GM19238 (cell line): Measurements from ENCODE around the gene TNPO2.
"Not testable (repeated sequence)": the region's sequence is repeated elsewhere in the genome, so short reads cannot be mapped to it uniquely, and the experiment has no call there.

Source experiments
- DNase-seq: peaks from one replicate; pipeline ENCODE4 v3.0.0; 2011; ENCODE audit warnings: low spot score; ENCODE audit not compliant: insufficient read length

Gene TNPO2

GRCh38 chr19:12737835-12738351 lies 14.2 kb upstream of the TNPO2 start:
- DNase-seq: no peak

- peak; percentile 94 for DNase-seq
Measured at GRCh38 chr19:12736995-12737834, 13.5 kb upstream of the TNPO2 start, which contains the start of gene GET3. GET3 (plus strand) TSS chr19:12737497; CDS start chr19:12737506, 9 bp downstream.

GRCh38 chr19:12733369-12734214 lies 9.9 kb upstream of the TNPO2 start:
- DNase-seq: peak; percentile 65

GRCh38 chr19:12731337-12731736 lies 7.6 kb upstream of the TNPO2 start:
- DNase-seq: no peak

DNA sequence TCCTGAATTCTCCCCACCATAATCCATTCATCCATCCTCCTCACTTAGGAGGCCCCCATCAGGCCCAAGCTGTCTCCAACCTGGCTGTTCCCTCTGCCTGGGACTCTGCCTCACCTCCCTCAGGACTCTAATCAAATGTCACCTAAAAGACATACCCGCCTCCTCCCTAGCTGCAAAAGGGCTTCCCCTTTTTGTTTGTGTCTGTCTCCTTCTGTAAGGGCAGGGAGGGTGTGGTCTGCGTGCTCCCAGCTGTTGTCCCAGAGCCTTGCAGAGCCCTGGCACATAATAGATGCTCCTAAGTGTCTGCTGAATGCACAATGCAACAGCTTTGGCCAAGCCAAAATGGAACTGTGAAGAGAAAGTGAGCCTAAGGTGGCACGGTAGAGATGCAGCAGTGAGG lies 6.3 kb upstream of the TNPO2 start:
- DNase-seq: no peak

DNA sequence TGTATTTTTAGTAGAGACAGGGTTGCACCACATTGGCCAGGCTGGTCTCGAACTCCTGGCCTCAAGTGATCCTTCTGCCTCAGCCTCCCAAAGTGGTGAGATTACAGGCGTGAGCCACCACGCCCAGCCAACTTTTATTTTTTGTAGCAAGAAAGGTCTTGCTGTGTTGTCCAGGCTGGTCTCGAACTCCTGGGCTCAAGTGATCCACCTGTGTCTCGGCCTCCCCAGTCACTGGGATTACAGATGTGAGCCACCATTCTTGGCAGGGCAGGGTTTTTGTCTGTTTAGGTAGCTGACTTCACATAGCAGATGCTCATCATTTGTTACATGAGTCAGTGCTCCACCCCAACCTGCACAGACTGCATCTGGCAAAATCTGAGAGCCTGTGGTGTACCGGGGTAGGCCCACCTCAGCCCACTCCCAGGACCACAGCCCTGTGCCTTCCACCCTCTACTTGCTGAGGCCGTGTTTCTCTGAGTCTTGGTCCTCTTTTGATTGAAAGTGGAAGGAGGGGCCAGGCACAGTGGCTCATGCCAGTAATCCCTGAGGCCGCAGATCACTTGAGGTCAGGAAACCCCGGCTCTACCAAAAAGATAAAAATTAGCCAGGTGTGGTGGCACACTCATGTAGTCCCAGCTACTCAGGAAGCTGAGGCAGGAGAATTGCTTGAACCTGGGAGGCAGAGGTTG lies 4.2 kb upstream of the TNPO2 start:
- DNase-seq: no peak

- no peak for DNase-seq
Measured at GRCh38 chr19:12726988-12727316, 3.2 kb upstream of the TNPO2 start.

GRCh38 chr19:12725612-12726011 lies 1.9 kb upstream of the TNPO2 start:
- DNase-seq: not testable (repeated sequence)

- DNase-seq: no peak
Measured at GRCh38 chr19:12723381-12723640, 421 bp downstream of the TNPO2 start.

DNA sequence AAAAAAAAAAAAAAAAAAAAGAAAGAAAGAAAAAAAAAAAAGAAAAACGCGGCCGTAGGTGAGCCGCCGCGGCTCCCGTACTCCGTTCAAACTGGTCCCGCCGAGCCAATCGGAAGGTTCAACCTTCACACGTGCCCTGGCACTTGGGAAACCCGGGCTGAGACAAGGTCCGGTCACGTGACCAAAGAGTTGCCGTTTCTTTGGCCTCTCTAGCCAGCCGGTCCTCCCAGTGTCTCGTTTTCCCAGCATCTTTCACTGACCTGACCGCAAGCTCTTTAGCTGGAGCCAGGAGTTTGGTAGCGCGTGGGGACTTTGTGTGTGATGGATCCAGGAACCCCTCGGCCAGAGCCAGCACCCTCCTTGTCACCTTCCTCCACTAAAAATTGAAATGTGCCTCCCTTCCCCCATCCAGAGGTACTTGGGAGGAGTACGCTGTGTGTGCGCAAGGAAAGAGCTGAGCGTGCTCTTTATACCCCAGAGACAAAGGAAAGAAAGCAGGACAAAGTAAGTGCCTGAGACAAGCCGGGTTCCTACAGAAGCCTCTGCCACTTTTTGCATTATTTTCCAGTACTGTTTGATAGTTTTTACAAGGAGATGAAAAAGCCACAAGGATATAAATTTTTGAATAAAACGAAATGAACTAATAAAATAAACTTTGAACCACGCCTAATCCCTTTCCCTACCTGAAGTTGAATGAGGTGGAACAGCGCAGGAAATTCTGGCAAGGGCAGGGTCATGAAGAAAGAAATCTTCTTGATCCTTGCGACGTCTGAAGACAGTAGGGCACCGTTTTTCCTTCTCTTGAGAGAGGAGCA lies 959 bp downstream of the TNPO2 start:
- DNase-seq: peak; percentile 99

DNA sequence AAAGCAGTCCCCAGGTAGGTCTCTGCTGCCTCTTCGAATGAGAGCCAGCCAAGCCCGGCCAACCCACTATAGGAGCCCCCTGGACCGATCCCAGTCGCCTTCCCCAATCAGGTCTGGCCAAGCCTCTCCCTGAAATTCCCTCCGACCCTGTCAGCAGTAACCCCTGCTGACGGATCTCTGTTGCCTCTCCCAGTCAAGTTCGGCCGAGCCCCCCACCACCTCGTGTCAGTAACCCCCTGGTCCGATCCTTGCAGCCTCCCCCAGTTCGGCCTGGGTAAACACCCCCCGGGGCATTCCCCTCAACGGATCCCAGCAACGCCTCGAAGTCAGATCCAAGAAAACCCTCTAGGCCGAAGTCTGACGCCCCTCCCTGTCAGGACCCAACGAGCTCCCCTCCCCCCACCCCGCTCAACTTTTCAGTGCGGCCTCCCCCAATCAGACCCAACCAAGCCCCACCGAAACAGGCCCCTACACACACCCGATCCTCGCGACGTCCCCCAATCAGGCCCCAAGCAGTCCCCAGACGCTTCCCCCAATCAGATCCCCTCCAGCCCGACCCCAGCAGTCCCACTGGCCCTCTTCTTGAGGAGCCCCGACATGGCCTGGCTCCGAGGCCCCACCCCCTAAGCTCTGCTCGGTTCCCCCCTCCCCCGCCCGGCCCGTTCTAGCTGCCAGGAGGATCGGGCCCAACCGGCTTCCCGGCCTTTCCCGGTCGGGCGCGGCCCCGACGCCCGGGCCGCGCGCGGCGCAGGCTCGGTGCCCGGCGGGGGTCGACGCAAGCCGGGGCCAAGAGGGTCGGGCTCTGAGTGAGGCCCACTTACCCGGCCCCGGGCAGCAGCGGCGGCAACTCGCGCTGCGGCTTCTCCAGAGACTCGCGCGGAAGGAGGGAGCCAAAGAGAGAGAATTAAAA lies 1.8 kb downstream of the TNPO2 start:
- peak; percentile 72 for DNase-seq

- DNase-seq: no peak
Measured at GRCh38 chr19:12720851-12721655, 2.7 kb downstream of the TNPO2 start.

DNA sequence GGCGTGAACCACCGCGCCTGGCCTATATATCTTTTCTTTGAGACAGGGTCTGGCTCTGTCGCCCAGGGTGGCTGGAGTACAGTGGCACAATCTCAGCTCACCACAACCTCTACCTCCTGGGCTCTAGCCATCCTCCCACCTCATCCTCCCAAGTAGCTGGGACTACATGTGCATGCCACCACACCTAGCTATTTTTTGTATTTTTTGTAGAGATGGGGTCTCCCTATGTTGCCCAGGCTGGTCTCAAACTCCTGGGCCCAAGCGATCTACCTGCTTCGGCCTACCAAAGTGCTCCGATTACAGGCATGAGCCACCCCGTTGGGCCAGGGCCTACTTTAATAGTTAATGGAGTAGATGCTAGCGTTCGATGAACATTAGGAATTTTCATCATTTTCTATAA lies 3.4 kb downstream of the TNPO2 start:
- no peak for DNase-seq

GRCh38 chr19:12715929-12716328 lies 7.8 kb downstream of the TNPO2 start:
- DNase-seq: no peak

DNA sequence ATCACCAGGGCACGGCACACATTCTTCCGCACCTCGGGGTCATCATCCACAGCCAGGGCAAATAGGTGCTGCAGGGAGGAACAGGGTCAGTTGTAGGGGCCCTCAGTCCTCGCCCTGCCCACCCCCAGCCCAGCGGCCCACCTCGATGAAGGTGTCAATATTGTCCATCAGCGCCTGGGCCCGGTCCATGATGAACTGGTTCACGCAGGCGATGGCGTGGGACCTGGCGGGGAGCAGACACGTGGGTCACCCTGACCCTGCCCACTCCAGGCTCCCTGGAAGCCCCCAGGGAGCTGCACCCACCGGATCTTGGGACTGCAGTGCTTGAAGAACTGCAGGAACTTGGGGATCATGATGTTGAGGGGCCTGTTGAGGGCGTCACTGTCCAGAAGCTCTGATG lies 8.6 kb downstream of the TNPO2 start:
- no peak for DNase-seq

DNA sequence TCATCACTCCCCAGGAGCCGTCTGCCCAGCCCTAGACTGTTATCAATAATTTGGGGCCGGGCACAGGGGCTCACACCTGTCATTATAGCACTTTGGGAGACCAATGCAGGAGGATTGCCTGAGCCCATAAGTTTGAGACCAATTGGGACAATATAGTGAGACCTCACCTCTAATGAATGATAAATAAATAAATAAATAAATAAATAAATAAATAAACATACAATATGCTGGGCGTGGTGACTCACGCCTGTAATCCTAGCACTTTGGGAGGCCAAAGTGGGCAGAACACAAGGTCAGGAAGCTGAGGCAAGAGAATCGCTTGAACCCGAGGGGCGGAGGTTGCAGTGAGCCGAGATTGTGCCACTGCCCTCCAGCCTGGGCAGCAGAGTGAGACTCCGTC lies 10.4 kb downstream of the TNPO2 start:
- DNase-seq: not testable (repeated sequence)

DNA sequence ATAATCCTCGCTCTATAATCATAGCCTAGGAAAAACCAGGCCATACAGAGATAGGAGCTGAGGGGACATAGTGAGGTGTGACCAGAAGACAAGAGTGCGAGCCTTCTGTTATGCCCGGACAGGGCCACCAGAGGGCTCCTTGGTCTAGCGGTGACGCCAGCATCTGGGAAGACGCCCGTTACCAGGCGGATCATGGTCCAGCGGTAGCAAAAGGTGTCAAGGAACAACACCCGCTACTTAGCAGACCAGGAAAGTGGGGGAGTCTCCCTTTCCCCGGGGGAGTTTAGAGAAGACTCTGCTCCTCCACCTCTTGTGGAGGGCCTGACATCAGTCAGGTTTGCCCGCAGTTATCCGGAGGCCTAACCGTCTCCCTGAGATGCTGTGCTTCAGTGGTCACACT lies 11.7 kb downstream of the TNPO2 start:
- DNase-seq: not testable (repeated sequence)

DNA sequence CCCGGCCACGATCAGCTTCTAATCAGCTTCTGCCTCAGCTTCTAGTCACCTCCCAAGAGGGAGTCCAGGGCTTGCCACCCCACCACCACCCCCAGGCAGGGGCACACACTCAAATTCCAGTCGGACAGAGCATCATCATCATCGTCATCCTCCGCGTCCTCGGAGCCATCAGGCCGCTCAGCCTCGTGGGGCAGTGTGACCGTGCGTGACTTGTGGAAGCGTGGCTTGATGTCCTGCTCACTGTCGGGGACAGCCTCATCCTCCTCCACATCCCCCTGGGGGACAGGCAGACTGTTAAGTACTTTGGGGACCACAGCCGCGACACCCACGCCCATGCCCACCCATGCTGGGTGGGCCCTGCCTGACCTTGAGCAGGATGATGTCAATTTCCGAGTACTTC lies 12.5 kb downstream of the TNPO2 start:
- DNase-seq: no peak

DNA sequence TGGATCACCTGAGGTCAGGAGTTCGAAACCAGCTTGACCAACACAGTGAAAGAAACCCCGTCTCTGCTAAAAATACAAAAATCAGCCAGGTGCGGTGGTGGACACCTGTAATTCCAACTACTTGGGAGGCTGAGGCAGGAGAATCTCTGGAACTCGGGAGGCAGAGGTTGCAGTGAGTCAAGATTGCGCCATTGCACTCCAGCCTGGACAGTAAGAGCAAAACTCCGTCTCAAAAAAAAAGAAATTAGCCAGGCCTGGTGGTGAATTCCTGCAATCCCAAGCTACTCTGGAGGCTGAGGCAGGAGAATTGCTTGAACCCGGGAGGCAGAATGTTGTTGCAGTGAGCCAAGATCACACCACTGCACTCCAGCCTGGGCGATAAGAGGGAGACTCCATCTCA lies 15.1 kb downstream of the TNPO2 start:
- DNase-seq: no peak
